GM12878 (cell line): Measurements from ENCODE around the gene ZNF892. TPM values are rescaled to one million over a fixed set of nuclear protein-coding genes. Genes with fewer than 3 reads are reported as not detected.

Experiments
- ATF3 ChIP-seq: IDR thresholded peaks from 2 replicates; pipeline ENCODE4 v1.6.1; 2011; ENCODE audit warnings: low read depth, mild to moderate bottlenecking, low read length, moderate library complexity, borderline replicate concordance; ENCODE audit errors: extremely low read depth
- EED ChIP-seq: sonication (generic); IDR thresholded peaks from 2 replicates; pipeline ENCODE4 v1.6.1; 2016; ENCODE audit warnings: antibody characterized with exemption, low read depth
- EP300 ChIP-seq, 2 experiments: fragments of 150-350 bp in 1 of 2; IDR thresholded peaks; 2 replicates each; pipeline ENCODE4 v1.6.1; 2011 to 2012; ENCODE audit warnings: low read depth in 2 of 2, low read length in 2 of 2, borderline replicate concordance in 1 of 2, improper control_type of control experiment in 1 of 2, inconsistent platforms in 1 of 2; ENCODE audit not compliant: control insufficient read depth in 1 of 2
- REST ChIP-seq: IDR thresholded peaks from 2 replicates; pipeline ENCODE4 v1.6.1; 2012; ENCODE audit warnings: mild to moderate bottlenecking, low read depth, low read length
- SPI1 ChIP-seq: IDR thresholded peaks from 2 replicates; pipeline ENCODE4 v1.6.1; 2011; ENCODE audit warnings: low read depth, mild to moderate bottlenecking, low read length, moderate library complexity, borderline replicate concordance; ENCODE audit not compliant: insufficient read depth
- USF1 ChIP-seq: IDR thresholded peaks from 2 replicates; pipeline ENCODE4 v1.6.1; 2011; ENCODE audit warnings: borderline replicate concordance, low read depth, mild to moderate bottlenecking, moderate library complexity, mixed read lengths, low read length; ENCODE audit not compliant: insufficient read depth; ENCODE audit errors: extremely low read length
- polyA plus RNA-seq, 11 experiments: library from polyadenylated mRNA; depleted of rRNA in 4 of 11; unstranded in 6 of 11; stranded (reverse) in 5 of 11; fragments of >200 nt; fragmentation: Nextera tagmentation in 4 of 11; fragmentation: Illumina TruSeq in 1 of 11; extraction: Ambion mirVana in 4 of 11; extraction: Trizol in 1 of 11; gene quantifications; 1 replicate in 1 of 11; 2 replicates in 10 of 11; pipeline versions ENCODE4 v1.2.1 to v1.2.3, GENCODE V29; 2011 to 2016; ENCODE audit warnings: inconsistent platforms in 2 of 11, missing spikeins in 2 of 11, low read depth in 1 of 11
- total RNA-seq, 4 experiments: library from RNA; depleted of rRNA in 3 of 4; stranded (reverse); fragments of >200 nt in 3 of 4; fragmentation: Illumina TruSeq in 1 of 4; extraction: Trizol in 1 of 4; gene quantifications; 2 replicates each; pipeline versions ENCODE4 v1.2.1 to v1.2.3, GENCODE V29; 2013 to 2021
- TF ChIP-seq, protein P1 (sequence below): IDR thresholded peaks from 2 replicates; pipeline ENCODE4 v1.6.1; 2011; ENCODE audit warnings: low read depth, low read length, improper control_type of control experiment, borderline replicate concordance
- TF ChIP-seq, protein P2 (sequence below): fragments of 150-350 bp; IDR thresholded peaks from 2 replicates; pipeline ENCODE4 v1.6.1; 2016; ENCODE audit warnings: low read depth, low read length
- TF ChIP-seq, protein P3 (sequence below): fragments of 450-650 bp; IDR thresholded peaks from 2 replicates; pipeline ENCODE4 v1.6.1; 2018; ENCODE audit warnings: borderline replicate concordance, mild to moderate bottlenecking; ENCODE audit not compliant: partially characterized antibody

The ZNF892 gene
- total and polyA plus RNA-seq, 10 of the 15 experiments (the other 5 are each of a cell fraction or from before 2014, with no cell fraction given), result 0.11 to 1.3 (median 0.29) TPM; not detected in 3

DNA sequence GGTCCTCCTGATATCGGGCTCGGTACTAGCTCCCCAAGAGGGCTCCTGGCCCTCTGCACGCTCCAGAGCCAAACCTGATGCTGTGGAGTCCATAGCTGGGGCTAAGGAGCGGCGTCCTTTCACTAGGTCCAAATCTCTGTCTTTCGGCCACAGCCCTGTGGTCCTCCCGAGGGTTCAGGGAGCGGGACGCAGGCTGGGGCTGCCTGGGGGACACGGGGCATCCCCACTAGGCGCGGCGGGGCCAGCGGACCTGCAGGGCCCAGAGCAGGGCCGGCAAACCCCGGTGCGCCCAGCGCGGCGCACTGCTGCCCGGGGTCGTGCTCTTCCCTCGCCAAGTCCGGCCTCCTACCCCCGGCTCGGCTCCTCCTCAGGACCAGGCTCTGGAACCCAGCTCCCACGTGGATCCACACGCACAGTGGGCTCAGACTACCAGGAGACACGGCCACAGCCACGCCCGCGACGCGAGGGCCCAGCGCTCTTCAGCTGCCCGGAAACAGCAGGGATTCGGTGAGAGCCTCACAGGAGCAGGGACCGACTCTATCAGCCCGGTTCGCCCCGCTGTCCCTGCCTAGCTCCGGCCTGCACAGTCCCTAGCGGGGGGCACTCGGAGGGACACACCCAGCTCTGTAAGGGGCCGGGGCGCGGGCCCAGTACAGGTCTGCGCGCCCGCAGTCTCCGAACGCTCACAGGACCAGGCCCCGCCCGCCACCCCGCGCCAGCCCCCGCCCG, 48.3 kb upstream of the ZNF892 start (continued):
- TF ChIP-seq, protein P1, sequence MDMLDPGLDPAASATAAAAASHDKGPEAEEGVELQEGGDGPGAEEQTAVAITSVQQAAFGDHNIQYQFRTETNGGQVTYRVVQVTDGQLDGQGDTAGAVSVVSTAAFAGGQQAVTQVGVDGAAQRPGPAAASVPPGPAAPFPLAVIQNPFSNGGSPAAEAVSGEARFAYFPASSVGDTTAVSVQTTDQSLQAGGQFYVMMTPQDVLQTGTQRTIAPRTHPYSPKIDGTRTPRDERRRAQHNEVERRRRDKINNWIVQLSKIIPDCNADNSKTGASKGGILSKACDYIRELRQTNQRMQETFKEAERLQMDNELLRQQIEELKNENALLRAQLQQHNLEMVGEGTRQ, result no peak
- TF ChIP-seq EED (peak; percentile 33; the same call in 1 of the 2 replicates), EP300 (IDR thresholded peaks at IDR 0.05; ENCODE audit: borderline replicate concordance in 1 of 2, control insufficient read depth in 1 of 2, low read depth in 2 of 2, low read length in 2 of 2) (no peak), ATF3 (no peak), SPI1 (no peak), REST (no peak), USF1 (no peak)
- TF ChIP-seq, protein P2, sequence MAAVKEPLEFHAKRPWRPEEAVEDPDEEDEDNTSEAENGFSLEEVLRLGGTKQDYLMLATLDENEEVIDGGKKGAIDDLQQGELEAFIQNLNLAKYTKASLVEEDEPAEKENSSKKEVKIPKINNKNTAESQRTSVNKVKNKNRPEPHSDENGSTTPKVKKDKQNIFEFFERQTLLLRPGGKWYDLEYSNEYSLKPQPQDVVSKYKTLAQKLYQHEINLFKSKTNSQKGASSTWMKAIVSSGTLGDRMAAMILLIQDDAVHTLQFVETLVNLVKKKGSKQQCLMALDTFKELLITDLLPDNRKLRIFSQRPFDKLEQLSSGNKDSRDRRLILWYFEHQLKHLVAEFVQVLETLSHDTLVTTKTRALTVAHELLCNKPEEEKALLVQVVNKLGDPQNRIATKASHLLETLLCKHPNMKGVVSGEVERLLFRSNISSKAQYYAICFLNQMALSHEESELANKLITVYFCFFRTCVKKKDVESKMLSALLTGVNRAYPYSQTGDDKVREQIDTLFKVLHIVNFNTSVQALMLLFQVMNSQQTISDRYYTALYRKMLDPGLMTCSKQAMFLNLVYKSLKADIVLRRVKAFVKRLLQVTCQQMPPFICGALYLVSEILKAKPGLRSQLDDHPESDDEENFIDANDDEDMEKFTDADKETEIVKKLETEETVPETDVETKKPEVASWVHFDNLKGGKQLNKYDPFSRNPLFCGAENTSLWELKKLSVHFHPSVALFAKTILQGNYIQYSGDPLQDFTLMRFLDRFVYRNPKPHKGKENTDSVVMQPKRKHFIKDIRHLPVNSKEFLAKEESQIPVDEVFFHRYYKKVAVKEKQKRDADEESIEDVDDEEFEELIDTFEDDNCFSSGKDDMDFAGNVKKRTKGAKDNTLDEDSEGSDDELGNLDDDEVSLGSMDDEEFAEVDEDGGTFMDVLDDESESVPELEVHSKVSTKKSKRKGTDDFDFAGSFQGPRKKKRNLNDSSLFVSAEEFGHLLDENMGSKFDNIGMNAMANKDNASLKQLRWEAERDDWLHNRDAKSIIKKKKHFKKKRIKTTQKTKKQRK, result no peak
- TF ChIP-seq, protein P3, sequence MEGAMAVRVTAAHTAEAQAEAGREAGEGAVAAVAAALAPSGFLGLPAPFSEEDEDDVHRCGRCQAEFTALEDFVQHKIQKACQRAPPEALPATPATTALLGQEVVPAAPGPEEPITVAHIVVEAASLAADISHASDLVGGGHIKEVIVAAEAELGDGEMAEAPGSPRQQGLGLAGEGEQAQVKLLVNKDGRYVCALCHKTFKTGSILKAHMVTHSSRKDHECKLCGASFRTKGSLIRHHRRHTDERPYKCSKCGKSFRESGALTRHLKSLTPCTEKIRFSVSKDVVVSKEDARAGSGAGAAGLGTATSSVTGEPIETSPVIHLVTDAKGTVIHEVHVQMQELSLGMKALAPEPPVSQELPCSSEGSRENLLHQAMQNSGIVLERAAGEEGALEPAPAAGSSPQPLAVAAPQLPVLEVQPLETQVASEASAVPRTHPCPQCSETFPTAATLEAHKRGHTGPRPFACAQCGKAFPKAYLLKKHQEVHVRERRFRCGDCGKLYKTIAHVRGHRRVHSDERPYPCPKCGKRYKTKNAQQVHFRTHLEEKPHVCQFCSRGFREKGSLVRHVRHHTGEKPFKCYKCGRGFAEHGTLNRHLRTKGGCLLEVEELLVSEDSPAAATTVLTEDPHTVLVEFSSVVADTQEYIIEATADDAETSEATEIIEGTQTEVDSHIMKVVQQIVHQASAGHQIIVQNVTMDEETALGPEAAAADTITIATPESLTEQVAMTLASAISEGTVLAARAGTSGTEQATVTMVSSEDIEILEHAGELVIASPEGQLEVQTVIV, result no peak
- TF ChIP-seq, all 136 proteins: peak for 11
